Ovary (tissue), 3 donors: ENCODE measurements around the gene MKRN2.

Source experiments
- EP300 ChIP-seq: sonication (generic); formaldehyde crosslinking; IDR thresholded peaks from one replicate; pipeline ENCODE4 v1.6.1; 2017; ENCODE audit warnings: antibody characterized with exemption
- POLR2A ChIP-seq: fragments of 450-650 bp; IDR thresholded peaks from one replicate; pipeline ENCODE4 v1.6.1; 2017; ENCODE audit warnings: antibody characterized with exemption, mild to moderate bottlenecking, moderate library complexity
- TF ChIP-seq, protein P1 (sequence below), 3 donors: fragments of 450-650 bp in 2 of 3; fragments of 200-600 bp in 1 of 3; IDR thresholded peaks; one replicate each; pipeline versions ENCODE4 v1.5.1 to v1.8.0; 2016 to 2022; ENCODE audit warnings: antibody characterized with exemption in 3 of 3, mild to moderate bottlenecking in 1 of 3
- donor health status: DM: no; HTN: no; CAD: no.

DNA sequence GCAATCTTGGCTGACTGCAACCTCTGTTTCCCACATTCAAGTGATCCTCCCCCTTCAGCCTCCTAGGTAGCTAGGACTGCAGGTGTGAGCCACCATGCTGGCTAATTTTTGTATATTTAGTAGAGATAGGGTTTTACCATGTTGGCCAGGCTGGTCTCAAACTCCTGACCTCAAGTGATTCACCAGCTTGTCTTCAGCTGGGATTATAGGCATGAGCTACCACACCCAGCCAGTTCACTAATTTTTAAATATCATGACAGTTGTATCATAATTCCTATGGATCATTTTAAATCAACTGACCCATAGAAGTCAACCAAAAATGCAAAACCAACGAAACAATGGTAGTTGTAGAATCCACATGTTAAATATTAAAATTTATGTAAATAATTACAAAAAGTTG lies 71.9 kb downstream of the MKRN2 start:
- TF ChIP-seq POLR2A: no peak
- TF ChIP-seq, protein P1, sequence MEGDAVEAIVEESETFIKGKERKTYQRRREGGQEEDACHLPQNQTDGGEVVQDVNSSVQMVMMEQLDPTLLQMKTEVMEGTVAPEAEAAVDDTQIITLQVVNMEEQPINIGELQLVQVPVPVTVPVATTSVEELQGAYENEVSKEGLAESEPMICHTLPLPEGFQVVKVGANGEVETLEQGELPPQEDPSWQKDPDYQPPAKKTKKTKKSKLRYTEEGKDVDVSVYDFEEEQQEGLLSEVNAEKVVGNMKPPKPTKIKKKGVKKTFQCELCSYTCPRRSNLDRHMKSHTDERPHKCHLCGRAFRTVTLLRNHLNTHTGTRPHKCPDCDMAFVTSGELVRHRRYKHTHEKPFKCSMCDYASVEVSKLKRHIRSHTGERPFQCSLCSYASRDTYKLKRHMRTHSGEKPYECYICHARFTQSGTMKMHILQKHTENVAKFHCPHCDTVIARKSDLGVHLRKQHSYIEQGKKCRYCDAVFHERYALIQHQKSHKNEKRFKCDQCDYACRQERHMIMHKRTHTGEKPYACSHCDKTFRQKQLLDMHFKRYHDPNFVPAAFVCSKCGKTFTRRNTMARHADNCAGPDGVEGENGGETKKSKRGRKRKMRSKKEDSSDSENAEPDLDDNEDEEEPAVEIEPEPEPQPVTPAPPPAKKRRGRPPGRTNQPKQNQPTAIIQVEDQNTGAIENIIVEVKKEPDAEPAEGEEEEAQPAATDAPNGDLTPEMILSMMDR (IDR thresholded peaks at IDR 0.05): no peak
- no peak for TF ChIP-seq EP300
